ENCODE results near the gene NFIX. TPM values are rescaled to one million over a fixed set of nuclear protein-coding genes. Genes with fewer than 3 reads are reported as not detected.
A peak's percentile ranks its signal among the peaks of the same experiment; 100 is the strongest.

Gene NFIX
- total and polyA plus RNA-seq, 2 of the 13 experiments (the other 11 are each of a cell fraction or from before 2014, with no cell fraction given): 3.4 to 5.4 TPM

DNA sequence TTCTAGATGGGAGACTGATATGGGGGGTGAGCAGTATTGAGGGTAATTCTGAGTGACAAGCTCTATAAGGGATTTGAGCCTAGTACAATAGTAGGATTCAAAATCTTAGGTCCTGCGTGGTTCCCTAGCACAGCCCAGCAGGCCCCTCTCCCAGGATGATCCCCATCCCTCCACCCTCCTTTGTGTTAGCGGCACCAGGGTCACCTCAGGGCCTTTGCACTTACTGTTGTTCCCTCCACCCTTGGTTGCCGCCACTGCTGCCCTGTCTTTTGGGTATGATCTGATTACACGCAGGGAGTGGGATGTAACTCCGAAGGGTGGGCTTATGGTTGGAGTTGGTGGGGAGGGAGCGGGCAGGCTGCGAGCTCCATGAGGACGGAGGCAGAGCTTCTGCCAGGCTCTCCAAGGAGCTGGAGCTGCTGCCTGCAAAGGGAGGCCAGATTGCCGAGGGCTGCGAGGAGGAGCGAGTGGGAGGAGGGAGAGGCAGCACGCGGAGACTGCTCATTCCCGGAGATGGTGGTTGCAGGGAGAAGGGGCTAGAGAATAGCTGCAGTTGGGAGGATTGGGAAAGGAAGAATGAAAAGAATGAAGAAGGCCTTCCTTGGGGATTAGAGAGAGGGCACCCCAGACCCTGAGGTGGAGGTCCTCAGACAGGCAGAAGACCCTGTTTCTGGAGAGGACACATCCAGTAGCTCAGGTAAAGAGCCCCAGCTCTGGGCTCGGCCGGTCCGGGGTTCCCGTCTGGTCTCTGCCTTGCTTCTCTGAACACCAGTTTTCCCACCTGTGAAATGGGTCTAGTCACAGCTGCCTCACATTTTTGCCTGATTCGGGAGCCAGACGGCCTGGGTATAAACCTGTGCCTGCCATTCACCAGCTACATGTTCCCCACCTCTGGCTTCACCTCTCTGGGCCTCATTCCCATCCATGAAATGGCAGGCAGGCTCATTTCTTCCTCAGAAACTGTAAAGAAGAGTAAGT is 128.0 kb downstream of the NFIX start (continued):
- TF ChIP-seq, protein P1, sequence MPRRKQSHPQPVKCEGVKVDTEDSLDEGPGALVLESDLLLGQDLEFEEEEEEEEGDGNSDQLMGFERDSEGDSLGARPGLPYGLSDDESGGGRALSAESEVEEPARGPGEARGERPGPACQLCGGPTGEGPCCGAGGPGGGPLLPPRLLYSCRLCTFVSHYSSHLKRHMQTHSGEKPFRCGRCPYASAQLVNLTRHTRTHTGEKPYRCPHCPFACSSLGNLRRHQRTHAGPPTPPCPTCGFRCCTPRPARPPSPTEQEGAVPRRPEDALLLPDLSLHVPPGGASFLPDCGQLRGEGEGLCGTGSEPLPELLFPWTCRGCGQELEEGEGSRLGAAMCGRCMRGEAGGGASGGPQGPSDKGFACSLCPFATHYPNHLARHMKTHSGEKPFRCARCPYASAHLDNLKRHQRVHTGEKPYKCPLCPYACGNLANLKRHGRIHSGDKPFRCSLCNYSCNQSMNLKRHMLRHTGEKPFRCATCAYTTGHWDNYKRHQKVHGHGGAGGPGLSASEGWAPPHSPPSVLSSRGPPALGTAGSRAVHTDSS (CRISPR knock-in tag; conservative IDR thresholded peaks at IDR 0.05): no peak
- TF ChIP-seq, protein P2, sequence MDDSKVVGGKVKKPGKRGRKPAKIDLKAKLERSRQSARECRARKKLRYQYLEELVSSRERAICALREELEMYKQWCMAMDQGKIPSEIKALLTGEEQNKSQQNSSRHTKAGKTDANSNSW (CRISPR knock-in tag; IDR thresholded peaks at IDR 0.05; ENCODE audit: borderline replicate concordance): no peak
- TF ChIP-seq ZNF557 (CRISPR knock-in tag; IDR thresholded peaks at IDR 0.05) (no peak), SOX5 (CRISPR knock-in tag; IDR thresholded peaks at IDR 0.05; ENCODE audit: borderline replicate concordance) (no peak), PHF21A (CRISPR knock-in tag; IDR thresholded peaks at IDR 0.05) (no peak), ZFP36L2 (CRISPR knock-in tag; IDR thresholded peaks at IDR 0.05) (no peak), FOXK2 (IDR thresholded peaks at IDR 0.05) (no peak), ZNF660 (CRISPR knock-in tag; IDR thresholded peaks at IDR 0.05; ENCODE audit: borderline replicate concordance, low read depth) (no peak), REXO4 (CRISPR knock-in tag; IDR thresholded peaks at IDR 0.05; ENCODE audit: borderline replicate concordance) (no peak), GLI4 (CRISPR knock-in tag; IDR thresholded peaks at IDR 0.05; ENCODE audit: borderline replicate concordance) (no peak), ZNF263 (CRISPR knock-in tag; IDR thresholded peaks at IDR 0.05) (peak; percentile 79), ZNF136 (CRISPR knock-in tag; IDR thresholded peaks at IDR 0.05; ENCODE audit: low read depth) (no peak), ZNF629 (CRISPR knock-in tag; conservative IDR thresholded peaks at IDR 0.05) (peak; percentile 81)
- TF ChIP-seq, protein P3, sequence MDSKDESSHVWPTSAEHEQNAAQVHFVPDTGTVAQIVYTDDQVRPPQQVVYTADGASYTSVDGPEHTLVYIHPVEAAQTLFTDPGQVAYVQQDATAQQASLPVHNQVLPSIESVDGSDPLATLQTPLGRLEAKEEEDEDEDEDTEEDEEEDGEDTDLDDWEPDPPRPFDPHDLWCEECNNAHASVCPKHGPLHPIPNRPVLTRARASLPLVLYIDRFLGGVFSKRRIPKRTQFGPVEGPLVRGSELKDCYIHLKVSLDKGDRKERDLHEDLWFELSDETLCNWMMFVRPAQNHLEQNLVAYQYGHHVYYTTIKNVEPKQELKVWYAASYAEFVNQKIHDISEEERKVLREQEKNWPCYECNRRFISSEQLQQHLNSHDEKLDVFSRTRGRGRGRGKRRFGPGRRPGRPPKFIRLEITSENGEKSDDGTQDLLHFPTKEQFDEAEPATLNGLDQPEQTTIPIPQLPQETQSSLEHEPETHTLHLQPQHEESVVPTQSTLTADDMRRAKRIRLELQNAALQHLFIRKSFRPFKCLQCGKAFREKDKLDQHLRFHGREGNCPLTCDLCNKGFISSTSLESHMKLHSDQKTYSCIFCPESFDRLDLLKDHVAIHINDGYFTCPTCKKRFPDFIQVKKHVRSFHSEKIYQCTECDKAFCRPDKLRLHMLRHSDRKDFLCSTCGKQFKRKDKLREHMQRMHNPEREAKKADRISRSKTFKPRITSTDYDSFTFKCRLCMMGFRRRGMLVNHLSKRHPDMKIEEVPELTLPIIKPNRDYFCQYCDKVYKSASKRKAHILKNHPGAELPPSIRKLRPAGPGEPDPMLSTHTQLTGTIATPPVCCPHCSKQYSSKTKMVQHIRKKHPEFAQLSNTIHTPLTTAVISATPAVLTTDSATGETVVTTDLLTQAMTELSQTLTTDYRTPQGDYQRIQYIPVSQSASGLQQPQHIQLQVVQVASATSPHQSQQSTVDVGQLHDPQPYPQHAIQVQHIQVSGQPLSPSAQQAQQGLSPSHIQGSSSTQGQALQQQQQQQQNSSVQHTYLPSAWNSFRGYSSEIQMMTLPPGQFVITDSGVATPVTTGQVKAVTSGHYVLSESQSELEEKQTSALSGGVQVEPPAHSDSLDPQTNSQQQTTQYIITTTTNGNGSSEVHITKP (CRISPR knock-in tag; IDR thresholded peaks at IDR 0.05; ENCODE audit: low read depth): no peak
- TF ChIP-seq, protein P4, sequence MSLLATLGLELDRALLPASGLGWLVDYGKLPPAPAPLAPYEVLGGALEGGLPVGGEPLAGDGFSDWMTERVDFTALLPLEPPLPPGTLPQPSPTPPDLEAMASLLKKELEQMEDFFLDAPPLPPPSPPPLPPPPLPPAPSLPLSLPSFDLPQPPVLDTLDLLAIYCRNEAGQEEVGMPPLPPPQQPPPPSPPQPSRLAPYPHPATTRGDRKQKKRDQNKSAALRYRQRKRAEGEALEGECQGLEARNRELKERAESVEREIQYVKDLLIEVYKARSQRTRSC (CRISPR knock-in tag; IDR thresholded peaks at IDR 0.05; ENCODE audit: low read depth): no peak
- TF ChIP-seq, protein P5, sequence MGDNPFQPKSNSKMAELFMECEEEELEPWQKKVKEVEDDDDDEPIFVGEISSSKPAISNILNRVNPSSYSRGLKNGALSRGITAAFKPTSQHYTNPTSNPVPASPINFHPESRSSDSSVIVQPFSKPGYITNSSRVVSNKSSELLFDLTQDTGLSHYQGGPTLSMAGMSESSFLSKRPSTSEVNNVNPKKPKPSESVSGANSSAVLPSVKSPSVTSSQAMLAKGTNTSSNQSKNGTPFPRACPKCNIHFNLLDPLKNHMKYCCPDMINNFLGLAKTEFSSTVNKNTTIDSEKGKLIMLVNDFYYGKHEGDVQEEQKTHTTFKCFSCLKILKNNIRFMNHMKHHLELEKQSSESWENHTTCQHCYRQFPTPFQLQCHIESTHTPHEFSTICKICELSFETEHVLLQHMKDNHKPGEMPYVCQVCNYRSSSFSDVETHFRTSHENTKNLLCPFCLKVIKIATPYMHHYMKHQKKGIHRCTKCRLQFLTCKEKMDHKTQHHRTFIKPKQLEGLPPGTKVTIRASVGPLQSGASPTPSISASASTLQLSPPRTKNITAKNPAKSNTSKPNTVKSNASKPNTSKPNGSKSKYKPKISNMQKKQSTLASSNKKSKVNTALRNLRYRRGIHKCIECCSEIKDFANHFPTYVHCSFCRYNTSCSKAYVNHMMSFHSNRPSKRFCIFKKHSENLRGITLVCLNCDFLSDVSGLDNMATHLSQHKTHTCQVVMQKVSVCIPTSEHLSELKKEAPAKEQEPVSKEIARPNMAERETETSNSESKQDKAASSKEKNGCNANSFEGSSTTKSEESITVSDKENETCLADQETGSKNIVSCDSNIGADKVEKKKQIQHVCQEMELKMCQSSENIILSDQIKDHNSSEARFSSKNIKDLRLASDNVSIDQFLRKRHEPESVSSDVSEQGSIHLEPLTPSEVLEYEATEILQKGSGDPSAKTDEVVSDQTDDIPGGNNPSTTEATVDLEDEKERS (CRISPR knock-in tag; IDR thresholded peaks at IDR 0.05): no peak
- TF ChIP-seq, protein P6, sequence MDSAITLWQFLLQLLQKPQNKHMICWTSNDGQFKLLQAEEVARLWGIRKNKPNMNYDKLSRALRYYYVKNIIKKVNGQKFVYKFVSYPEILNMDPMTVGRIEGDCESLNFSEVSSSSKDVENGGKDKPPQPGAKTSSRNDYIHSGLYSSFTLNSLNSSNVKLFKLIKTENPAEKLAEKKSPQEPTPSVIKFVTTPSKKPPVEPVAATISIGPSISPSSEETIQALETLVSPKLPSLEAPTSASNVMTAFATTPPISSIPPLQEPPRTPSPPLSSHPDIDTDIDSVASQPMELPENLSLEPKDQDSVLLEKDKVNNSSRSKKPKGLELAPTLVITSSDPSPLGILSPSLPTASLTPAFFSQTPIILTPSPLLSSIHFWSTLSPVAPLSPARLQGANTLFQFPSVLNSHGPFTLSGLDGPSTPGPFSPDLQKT (CRISPR knock-in tag; IDR thresholded peaks at IDR 0.05; ENCODE audit: borderline replicate concordance): no peak
